ENCODE data around the gene GABARAPL1.

GRCh38 chr12:10247436-10248058, 34.9 kb downstream of the GABARAPL1 start:
- TF ChIP-seq RAD21 (conservative IDR thresholded peaks at IDR 0.05 in 1 of 2, IDR thresholded peaks at IDR 0.05 in 1 of 2) (no peak), CTCF (IDR thresholded peaks at IDR 0.05) (no peak), MAX (IDR thresholded peaks at IDR 0.05) (no peak), USF2 (IDR thresholded peaks at IDR 0.05) (no peak), GATA3 (IDR thresholded peaks at IDR 0.05; ENCODE audit: borderline replicate concordance) (no peak), PBX3 (IDR thresholded peaks at IDR 0.05) (no peak), RCOR1 (IDR thresholded peaks at IDR 0.05; ENCODE audit: low read depth, low read length) (no peak), POLR2A (IDR thresholded peaks at IDR 0.05; ENCODE audit: low read length) (no peak), NFE2L2 (conservative IDR thresholded peaks at IDR 0.05; ENCODE audit: low read length) (no peak), FOSL2 (IDR thresholded peaks at IDR 0.05) (no peak), FOSL2 (CRISPR knock-in tag; IDR thresholded peaks at IDR 0.05) (no peak), FOXS1 (CRISPR knock-in tag; IDR thresholded peaks at IDR 0.05) (no peak), HEYL (CRISPR knock-in tag; IDR thresholded peaks at IDR 0.05) (no peak), JUNB (IDR thresholded peaks at IDR 0.05) (no peak)
